ENCODE results near the gene FRMD3. TPM values are rescaled to one million over a fixed set of nuclear protein-coding genes. Genes with fewer than 3 reads are reported as not detected.

FRMD3 gene
- total RNA-seq, 1 experiment from 2014 or later = 3.9 TPM

GRCh38 chr9:83385317-83385716 lies 152.9 kb downstream of the FRMD3 start:
- H3K9me2 ChIP-seq (replicated peaks; ENCODE audit: low read length) = no peaks in the 10 kb centered on the region
- H3K36me3 ChIP-seq (ENCODE audit: low read depth, low read length) = no peaks in the 10 kb centered on the region
- ATAC-seq (no peak), DNase-seq (no peak)
- no peaks in the 10 kb centered on the region for H3K9me3 ChIP-seq (ENCODE audit: low read length)
- H3K79me2 ChIP-seq (ENCODE audit: low read length) = no peaks in the 10 kb centered on the region
- no peaks in the 10 kb centered on the region for H3K4me1 ChIP-seq (ENCODE audit: insufficient read depth, low read length)
- POLR2A ChIA-PET (ENCODE audit: unreplicated experiment) = no interaction called here
- intact Hi-C loops (cut with micrococcal nuclease) = no loop called here
- no peak overlapping the region for H3K27ac ChIP-seq (ENCODE audit: low read length)
- H3F3A ChIP-seq (ENCODE audit: low read length, unreplicated experiment) = no peaks in the 10 kb centered on the region
- TF ChIP-seq EZH2 (IDR thresholded peaks at IDR 0.05; ENCODE audit: low read length, unreplicated experiment) (no peak), EZH2phosphoT487 (IDR thresholded peaks at IDR 0.05; ENCODE audit: borderline replicate concordance, low read length) (no peak), CTCF (conservative IDR thresholded peaks at IDR 0.05; ENCODE audit: low read depth, low read length) (no peak)
- CTCF ChIA-PET = no interaction called here
- no peaks in the 10 kb centered on the region for H4K20me1 ChIP-seq (ENCODE audit: low read length)
- H2AFZ ChIP-seq (ENCODE audit: low read length) = no peak overlapping the region
- no peak overlapping the region for H3K4me2 ChIP-seq (ENCODE audit: low read length)
- no peak overlapping the region for H3K9ac ChIP-seq (ENCODE audit: low read length)
- no peaks in the 10 kb centered on the region for H3K27me3 ChIP-seq (ENCODE audit: low read length)
- BruUV-seq (replicated peaks) = no TSS peak
- H3K4me3 ChIP-seq (ENCODE audit: low read length) = no peak overlapping the region

- CTCF ChIA-PET = no interaction called here
- Histone ChIP-seq H3F3A (ENCODE audit: low read length, unreplicated experiment) (no peaks in the 10 kb centered on the region), H3K4me1 (ENCODE audit: insufficient read depth, low read length) (no peaks in the 10 kb centered on the region), H4K20me1 (ENCODE audit: low read length) (no peaks in the 10 kb centered on the region), H3K27ac (ENCODE audit: low read length) (no peak overlapping the region), H3K9me2 (replicated peaks; ENCODE audit: low read length) (no peaks in the 10 kb centered on the region), H3K4me2 (ENCODE audit: low read length) (no peak overlapping the region), H3K79me2 (ENCODE audit: low read length) (no peaks in the 10 kb centered on the region), H3K36me3 (ENCODE audit: low read depth, low read length) (no peaks in the 10 kb centered on the region), H3K4me3 (ENCODE audit: low read length) (no peak overlapping the region), H3K9ac (ENCODE audit: low read length) (no peak overlapping the region), H3K9me3 (ENCODE audit: low read length) (no peaks in the 10 kb centered on the region), H3K27me3 (ENCODE audit: low read length) (no peaks in the 10 kb centered on the region), H2AFZ (ENCODE audit: low read length) (no peak overlapping the region)
- intact Hi-C loops (cut with micrococcal nuclease) = no loop called here
- no peak for DNase-seq
- no peak for ATAC-seq
- BruUV-seq (replicated peaks) = no TSS peak
- no peak for TF ChIP-seq EZH2 (IDR thresholded peaks at IDR 0.05; ENCODE audit: low read length, unreplicated experiment)
- POLR2A ChIA-PET (ENCODE audit: unreplicated experiment) = no interaction called here
Observed at GRCh38 chr9:83384214-83384613, 154.0 kb downstream of the FRMD3 start.

GRCh38 chr9:83383034-83383433 lies 155.2 kb downstream of the FRMD3 start:
- Histone ChIP-seq H4K20me1 (ENCODE audit: low read length) (no peaks in the 10 kb centered on the region), H3K9ac (ENCODE audit: low read length) (no peak overlapping the region), H3K9me3 (ENCODE audit: low read length) (no peaks in the 10 kb centered on the region), H3K79me2 (ENCODE audit: low read length) (no peaks in the 10 kb centered on the region), H3F3A (ENCODE audit: low read length, unreplicated experiment) (no peaks in the 10 kb centered on the region), H3K36me3 (ENCODE audit: low read depth, low read length) (no peaks in the 10 kb centered on the region), H3K4me2 (ENCODE audit: low read length) (no peak overlapping the region), H3K27ac (ENCODE audit: low read length) (no peak overlapping the region), H3K4me3 (ENCODE audit: low read length) (no peak overlapping the region), H3K9me2 (replicated peaks; ENCODE audit: low read length) (no peaks in the 10 kb centered on the region), H3K27me3 (ENCODE audit: low read length) (no peaks in the 10 kb centered on the region), H3K4me1 (ENCODE audit: insufficient read depth, low read length) (no peaks in the 10 kb centered on the region), H2AFZ (ENCODE audit: low read length) (no peak overlapping the region)
- no TSS peak for BruUV-seq (replicated peaks)
- no peak for ATAC-seq
- ChIA-PET POLR2A (ENCODE audit: unreplicated experiment) (no interaction called here), CTCF (no interaction called here)
- TF ChIP-seq EZH2 (IDR thresholded peaks at IDR 0.05; ENCODE audit: low read length, unreplicated experiment) (no peak), CTCF (conservative IDR thresholded peaks at IDR 0.05; ENCODE audit: low read depth, low read length) (no peak), EZH2phosphoT487 (IDR thresholded peaks at IDR 0.05; ENCODE audit: borderline replicate concordance, low read length) (no peak)
- DNase-seq = no peak
- intact Hi-C loops (cut with micrococcal nuclease) = no loop called here
